Activated B cell treated with CpG ODN at 0.5 μM for 24 hours (primary cell): Measurements from ENCODE around the gene PCK2. TPM values are rescaled to one million over a fixed set of nuclear protein-coding genes. Genes with fewer than 3 reads are reported as not detected.

Experiments
- ATAC-seq: fragments of 200-7000 bp; cut with Tn5 transposase; one replicate; pipeline ENCODE4 v1.10.0; 2021; ENCODE audit warnings: low read depth, mild to moderate bottlenecking, moderate library complexity
- CTCF ChIA-PET: fragments of 350-600 bp; sonication (Branson Sonifier 250); formaldehyde crosslinking; loops from one replicate; lab custom pipeline; 2021; ENCODE audit warnings: antibody characterized with exemption; lab: Charles Lee
- POLR2A ChIA-PET: fragments of 350-600 bp; sonication (Branson Sonifier 250); formaldehyde crosslinking; loops from one replicate; lab custom pipeline; 2021; ENCODE audit warnings: antibody characterized with exemption; lab: Charles Lee
- DNase-seq: peaks from one replicate; pipeline ENCODE4 v3.0.0; 2022
- H3K27ac Mint-ChIP-seq: one replicate; pipeline ENCODE4 v1.8.0; 2020; ENCODE audit warnings: mixed read lengths
- H3K27me3 Mint-ChIP-seq: one replicate; pipeline ENCODE4 v1.8.0; 2021; ENCODE audit warnings: mixed read lengths
- H3K36me3 Mint-ChIP-seq: one replicate; pipeline ENCODE4 v1.8.0; 2021; ENCODE audit warnings: low read depth, mixed read lengths
- H3K4me1 Mint-ChIP-seq: one replicate; pipeline ENCODE4 v1.8.0; 2021; ENCODE audit warnings: mixed read lengths
- H3K4me3 Mint-ChIP-seq: one replicate; pipeline ENCODE4 v1.8.0; 2020; ENCODE audit warnings: mild to moderate bottlenecking, mixed read lengths
- H3K9me3 Mint-ChIP-seq: one replicate; pipeline ENCODE4 v1.8.0; 2020; ENCODE audit warnings: mixed read lengths
- CTCF ChIP-seq: fragments of 200-600 bp; IDR thresholded peaks from one replicate; pipeline ENCODE4 v1.8.0; 2022; ENCODE audit warnings: antibody characterized with exemption, mild to moderate bottlenecking
- intact Hi-C: fragments of 100-400 bp; cut with micrococcal nuclease; formaldehyde crosslinking; loops from one replicate; pipeline ENCODE4 v1.15.1; 2024
- total RNA-seq: library from RNA; stranded (reverse); gene quantifications from 2 replicates; pipeline ENCODE4 v1.2.3, GENCODE V29; 2022

The PCK2 gene
- total RNA-seq, 1 donor from 2014 or later, result 102 TPM

- ATAC-seq (no peak), DNase-seq (no peak)
- Mint-ChIP-seq H3K27me3 (no peaks in the 10 kb centered on the region), H3K4me3 (no peak overlapping the region), H3K9me3 (no peaks in the 10 kb centered on the region), H3K27ac (no peak overlapping the region), H3K4me1 (peaks cover 30% of the 10 kb centered on the region), H3K36me3 (peaks cover 68% of the 10 kb centered on the region)
- POLR2A ChIA-PET, result interaction anchor here (1.0 to 6.1 kb wide), 7 partner anchors 9 to 44 kb away, joined by 3 to 239 read pairs (median 22); partner anchors contain the start of genes EMC9, IRF9, PCK2 and PSME1
- intact Hi-C loops, result loop anchor here (10.0 kb wide), 1 partner anchor 1022 kb away; the partner anchor contains the start of genes ACIN1 and C14orf119
- CTCF ChIA-PET, result interaction anchor here (1.2 to 1.8 kb wide), 4 partner anchors 17 to 125 kb away, joined by 3 to 5 read pairs (median 4); partner anchors contain the start of genes PSME1 and TINF2
- TF ChIP-seq CTCF, result no peak
Measured at GRCh38 chr14:24117179-24117578, 23.1 kb downstream of the PCK2 start.

- H3K4me3 Mint-ChIP-seq, result no peak overlapping the region
- H3K27me3 Mint-ChIP-seq, result no peaks in the 10 kb centered on the region
- intact Hi-C loops, result loop anchor here (10.0 kb wide), 1 partner anchor 1025 kb away; the partner anchor contains the start of genes ACIN1 and C14orf119
- no peaks in the 10 kb centered on the region for H3K9me3 Mint-ChIP-seq
- TF ChIP-seq CTCF, result no peak
- H3K36me3 Mint-ChIP-seq, result peaks cover 81% of the 10 kb centered on the region
- POLR2A ChIA-PET, result interaction anchor here (1.0 kb wide), 1 partner anchor 16 kb away, joined by 4 read pairs; the partner anchor contains the start of gene PSME1
- CTCF ChIA-PET, result no interaction called here
- H3K4me1 Mint-ChIP-seq, result peaks cover 47% of the 10 kb centered on the region
- no peak overlapping the region for H3K27ac Mint-ChIP-seq
- DNase-seq (no peak), ATAC-seq (no peak)
Measured at GRCh38 chr14:24119691-24120090, 25.6 kb downstream of the PCK2 start.

GRCh38 chr14:24121210-24121609 lies 27.1 kb downstream of the PCK2 start:
- TF ChIP-seq CTCF, result no peak
- CTCF ChIA-PET, result interaction anchor here (0.8 kb wide), 1 partner anchor 40 kb away, joined by 3 read pairs; the partner anchor contains the start of gene IRF9
- no peak overlapping the region for H3K4me3 Mint-ChIP-seq
- H3K36me3 Mint-ChIP-seq, result peaks cover 74% of the 10 kb centered on the region
- H3K27ac Mint-ChIP-seq, result no peak overlapping the region
- H3K9me3 Mint-ChIP-seq, result no peaks in the 10 kb centered on the region
- peaks cover 33% of the 10 kb centered on the region for H3K4me1 Mint-ChIP-seq
- ATAC-seq (no peak), DNase-seq (no peak)
- POLR2A ChIA-PET, result interaction anchor here (2.5 kb wide), 2 partner anchors 14 to 27 kb away, joined by 12 to 14 read pairs; partner anchors contain the start of genes PCK2 and PSME1
- intact Hi-C loops, result no loop called here
- H3K27me3 Mint-ChIP-seq, result no peaks in the 10 kb centered on the region

- no peak overlapping the region for H3K4me3 Mint-ChIP-seq
- no peak overlapping the region for H3K27ac Mint-ChIP-seq
- H3K36me3 Mint-ChIP-seq, result peaks cover 65% of the 10 kb centered on the region
- no peaks in the 10 kb centered on the region for H3K9me3 Mint-ChIP-seq
- H3K4me1 Mint-ChIP-seq, result peaks cover 32% of the 10 kb centered on the region
- ChIA-PET CTCF (interaction anchor here (1.6 kb wide), 1 partner anchor 14 kb away, joined by 8 read pairs; no protein-coding TSS in a partner anchor), POLR2A (interaction anchor here (0.6 to 4.1 kb wide), 9 partner anchors 8 to 123 kb away, joined by 3 to 46 read pairs (median 10); partner anchors contain the start of genes DCAF11, IRF9, NRL and PCK2)
- no peaks in the 10 kb centered on the region for H3K27me3 Mint-ChIP-seq
- no peak for TF ChIP-seq CTCF
- intact Hi-C loops, result no loop called here
- peak; percentile 39 for ATAC-seq
- DNase-seq, result no peak
Measured at GRCh38 chr14:24122416-24122815, 28.3 kb downstream of the PCK2 start.

- ATAC-seq, result no peak
- DNase-seq, result no peak
- H3K4me3 Mint-ChIP-seq, result no peak overlapping the region
- no peaks in the 10 kb centered on the region for H3K27me3 Mint-ChIP-seq
- intact Hi-C loops, result loop anchor here (1.0 kb wide), 2 partner anchors 8 to 12 kb away; no protein-coding TSS in a partner anchor
- ChIA-PET CTCF (interaction anchor here (1.6 to 1.7 kb wide), 2 partner anchors 13 to 14 kb away, joined by 4 to 8 read pairs; partner anchors contain the start of gene PSME1), POLR2A (interaction anchor here (0.6 to 4.1 kb wide), 6 partner anchors 8 to 51 kb away, joined by 3 to 46 read pairs (median 13); partner anchors contain the start of genes DCAF11, IRF9, NRL and PCK2)
- no peaks in the 10 kb centered on the region for H3K9me3 Mint-ChIP-seq
- H3K36me3 Mint-ChIP-seq, result peaks cover 60% of the 10 kb centered on the region
- H3K4me1 Mint-ChIP-seq, result peaks cover 35% of the 10 kb centered on the region
- H3K27ac Mint-ChIP-seq, result peak overlapping the region; percentile 93
- no peak for TF ChIP-seq CTCF
Measured at GRCh38 chr14:24122898-24123297, 28.8 kb downstream of the PCK2 start.
